Upper lobe of left lung (tissue), 6 donors: ENCODE data around the gene KIAA2012. TPM values are rescaled to one million over a fixed set of nuclear protein-coding genes. Genes with fewer than 3 reads are reported as not detected.
A peak's percentile ranks its signal among the peaks of the same experiment; 100 is the strongest.

Experiments
- ATAC-seq, 2 donors: fragments of 200-7000 bp; cut with Tn5 transposase; one replicate each; pipeline ENCODE4 v1.9.1; 2022; ENCODE audit warnings: mild to moderate bottlenecking in 2 of 2, moderate library complexity in 2 of 2; ENCODE audit not compliant: low FRiP score in 2 of 2
- DNase-seq, 2 donors: peaks; one replicate each; pipeline ENCODE4 v3.0.0-alpha.2; 2019 to 2020
- H3K27ac ChIP-seq, 4 donors: fragments of 200-600 bp; sonication (generic); one replicate each; pipeline ENCODE4 v1.5.1; 2016 to 2019
- H3K27me3 ChIP-seq, 4 donors: fragments of 200-600 bp; sonication (generic); one replicate each; pipeline ENCODE4 v1.5.1; 2017 to 2019
- H3K36me3 ChIP-seq, 4 donors: fragments of 200-600 bp; sonication (generic); one replicate each; pipeline ENCODE4 v1.5.1; 2016 to 2019
- H3K4me1 ChIP-seq, 4 donors: fragments of 200-600 bp; sonication (generic); one replicate each; pipeline ENCODE4 v1.5.1; 2018 to 2019
- H3K4me3 ChIP-seq, 4 donors: fragments of 200-600 bp; sonication (generic); one replicate each; pipeline ENCODE4 v1.5.1; 2017 to 2019; ENCODE audit warnings: mild to moderate bottlenecking in 2 of 4, moderate library complexity in 1 of 4
- H3K9me3 ChIP-seq, 4 donors: fragments of 200-600 bp; sonication (generic); one replicate each; pipeline ENCODE4 v1.5.1; 2018 to 2019
- CTCF ChIP-seq, 6 experiments: fragments of 450-650 bp in 4 of 6; fragments of 200-600 bp in 2 of 6; sonication (generic) in 2 of 6; IDR thresholded peaks; one replicate each; pipeline ENCODE4 v1.5.1; 2016 to 2019; ENCODE audit warnings: antibody characterized with exemption in 6 of 6
- EP300 ChIP-seq, 4 donors: sonication (generic); formaldehyde crosslinking; IDR thresholded peaks; one replicate each; pipeline ENCODE4 v1.5.1; 2017; ENCODE audit warnings: antibody characterized with exemption in 4 of 4, control low read depth in 2 of 4
- POLR2A ChIP-seq, 4 donors: fragments of 450-650 bp; IDR thresholded peaks; one replicate each; pipeline ENCODE4 v1.5.1; 2016 to 2017; ENCODE audit warnings: antibody characterized with exemption in 4 of 4, mild to moderate bottlenecking in 2 of 4
- POLR2AphosphoS5 ChIP-seq, 2 donors: sonication (generic); formaldehyde crosslinking; IDR thresholded peaks; one replicate each; pipeline ENCODE4 v1.5.1; 2017; ENCODE audit warnings: antibody characterized with exemption in 2 of 2
- WGBS, 2 donors: methylation state at CpG; one replicate each; pipeline ENCODE4 v1.1.5; 2017 to 2018; 5-methylcytosine and 5-hydroxymethylcytosine counted together
- total RNA-seq, 6 donors: library from RNA; depleted of rRNA in 4 of 6; stranded (reverse); fragments of >200 nt in 4 of 6; gene quantifications; one replicate each; pipeline versions ENCODE4 v1.1.0 to v1.2.1, GENCODE V29; 2016 to 2021
- donor health status: DM: no; HTN: no; CAD: no; lungs with moderate emphysema.
- donor health status: DM: no; HTN: yes; CAD: no; lungs with severe emphysema.

The KIAA2012 gene
- total RNA-seq, 6 donors from 2014 or later, result 0.74 to 13.3 (median 2.2) TPM; not detected in 1

GRCh38 chr2:202071107-202071506 is 1.9 kb upstream of the KIAA2012 start:
- H3K36me3 ChIP-seq, result no peaks in the 10 kb centered on the region
- no peak overlapping the region for H3K27ac ChIP-seq
- H3K9me3 ChIP-seq, result no peaks in the 10 kb centered on the region
- H3K4me1 ChIP-seq, result no peaks in the 10 kb centered on the region
- no peaks in the 10 kb centered on the region for H3K27me3 ChIP-seq
- no peak overlapping the region for H3K4me3 ChIP-seq
- ATAC-seq (no peak), DNase-seq (no peak)
- 85 to 86% methylated on average over 2 of the region's 2 CpGs for WGBS, 2 donors
- no peak for TF ChIP-seq CTCF (IDR thresholded peaks at IDR 0.05)
- TF ChIP-seq POLR2A (IDR thresholded peaks at IDR 0.05), result no peak
- TF ChIP-seq POLR2AphosphoS5 (IDR thresholded peaks at IDR 0.05), result no peak
- TF ChIP-seq EP300 (IDR thresholded peaks at IDR 0.05), result no peak

- ATAC-seq, result no peak
- no peak overlapping the region for H3K27ac ChIP-seq
- H3K4me1 ChIP-seq, result no peaks in the 10 kb centered on the region
- no peak for DNase-seq
- TF ChIP-seq POLR2AphosphoS5 (IDR thresholded peaks at IDR 0.05) (no peak), CTCF (IDR thresholded peaks at IDR 0.05) (no peak)
- 89 to 90% methylated on average over 2 of the region's 2 CpGs for WGBS, 2 donors
- no peaks in the 10 kb centered on the region for H3K27me3 ChIP-seq
- no peak overlapping the region for H3K4me3 ChIP-seq
- H3K9me3 ChIP-seq, result no peaks in the 10 kb centered on the region
- H3K36me3 ChIP-seq, result no peaks in the 10 kb centered on the region
Measured at GRCh38 chr2:202072226-202072625, 829 bp upstream of the KIAA2012 start.

- Histone ChIP-seq H3K27me3 (no peaks in the 10 kb centered on the region), H3K9me3 (no peaks in the 10 kb centered on the region), H3K27ac (no peak overlapping the region), H3K36me3 (no peaks in the 10 kb centered on the region), H3K4me1 (no peaks in the 10 kb centered on the region), H3K4me3 (no peak overlapping the region)
- ATAC-seq (no peak), DNase-seq (no peak)
- WGBS, 2 donors, result 92 to 93% methylated on average over 2 of the region's 2 CpGs
- no peak for TF ChIP-seq CTCF (IDR thresholded peaks at IDR 0.05)
- TF ChIP-seq POLR2A (IDR thresholded peaks at IDR 0.05), result no peak
Measured at GRCh38 chr2:202074324-202074723, 1.3 kb downstream of the KIAA2012 start.

- Histone ChIP-seq H3K27ac (no peak overlapping the region), H3K27me3 (no peaks in the 10 kb centered on the region), H3K36me3 (no peaks in the 10 kb centered on the region), H3K4me3 (no peak overlapping the region), H3K9me3 (no peaks in the 10 kb centered on the region), H3K4me1 (peaks cover 0 to 6% (median 1%) of the 10 kb centered on the region in 4 donors)
- 73 to 84% methylated on average over 5 of the region's 5 CpGs for WGBS, 2 donors
- no peak for DNase-seq
- ATAC-seq, result no peak
- no peak for TF ChIP-seq POLR2AphosphoS5 (IDR thresholded peaks at IDR 0.05)
- no peak for TF ChIP-seq EP300 (IDR thresholded peaks at IDR 0.05)
- no peak for TF ChIP-seq POLR2A (IDR thresholded peaks at IDR 0.05)
- TF ChIP-seq CTCF (IDR thresholded peaks at IDR 0.05), result no peak
Measured at GRCh38 chr2:202079310-202079709, 6.3 kb downstream of the KIAA2012 start.

- TF ChIP-seq POLR2A (IDR thresholded peaks at IDR 0.05), result no peak
- TF ChIP-seq POLR2AphosphoS5 (IDR thresholded peaks at IDR 0.05), result no peak
- TF ChIP-seq CTCF (IDR thresholded peaks at IDR 0.05), result no peak
- TF ChIP-seq EP300 (IDR thresholded peaks at IDR 0.05), result no peak
- WGBS, 2 donors, result 53 to 59% methylated on average over 5 to 6 of the region's 6 CpGs
- Histone ChIP-seq H3K36me3 (no peaks in the 10 kb centered on the region), H3K4me3 (no peak overlapping the region), H3K27me3 (no peaks in the 10 kb centered on the region), H3K9me3 (no peaks in the 10 kb centered on the region), H3K27ac (no peak overlapping the region), H3K4me1 (peaks cover 0 to 6% (median 2%) of the 10 kb centered on the region in 4 donors)
- DNase-seq, result no peak
- ATAC-seq, result peak in 1 of 2 donors; percentile 34
Measured at GRCh38 chr2:202084265-202084664, 11.2 kb downstream of the KIAA2012 start.
